22Rv1 (cell line): ENCODE data around the gene CD37.
A peak's percentile ranks its signal among the peaks of the same experiment; 100 is the strongest.
"Not testable (repeated sequence)": the region's sequence is repeated elsewhere in the genome, so short reads cannot be mapped to it uniquely, and the experiment has no call there.

Experiments
- H3K27ac ChIP-seq: fragments of 450-650 bp; 2 replicates; pipeline ENCODE4 v1.5.1; 2017
- ZFX ChIP-seq: fragments of 450-650 bp; IDR thresholded peaks from 2 replicates; pipeline ENCODE4 v1.6.1; 2017; ENCODE audit warnings: antibody characterized with exemption, borderline replicate concordance
- TF ChIP-seq, protein P1 (sequence below): fragments of 450-650 bp; IDR thresholded peaks from 2 replicates; pipeline ENCODE4 v1.5.1; 2017; ENCODE audit warnings: mild to moderate bottlenecking

CD37 gene

DNA sequence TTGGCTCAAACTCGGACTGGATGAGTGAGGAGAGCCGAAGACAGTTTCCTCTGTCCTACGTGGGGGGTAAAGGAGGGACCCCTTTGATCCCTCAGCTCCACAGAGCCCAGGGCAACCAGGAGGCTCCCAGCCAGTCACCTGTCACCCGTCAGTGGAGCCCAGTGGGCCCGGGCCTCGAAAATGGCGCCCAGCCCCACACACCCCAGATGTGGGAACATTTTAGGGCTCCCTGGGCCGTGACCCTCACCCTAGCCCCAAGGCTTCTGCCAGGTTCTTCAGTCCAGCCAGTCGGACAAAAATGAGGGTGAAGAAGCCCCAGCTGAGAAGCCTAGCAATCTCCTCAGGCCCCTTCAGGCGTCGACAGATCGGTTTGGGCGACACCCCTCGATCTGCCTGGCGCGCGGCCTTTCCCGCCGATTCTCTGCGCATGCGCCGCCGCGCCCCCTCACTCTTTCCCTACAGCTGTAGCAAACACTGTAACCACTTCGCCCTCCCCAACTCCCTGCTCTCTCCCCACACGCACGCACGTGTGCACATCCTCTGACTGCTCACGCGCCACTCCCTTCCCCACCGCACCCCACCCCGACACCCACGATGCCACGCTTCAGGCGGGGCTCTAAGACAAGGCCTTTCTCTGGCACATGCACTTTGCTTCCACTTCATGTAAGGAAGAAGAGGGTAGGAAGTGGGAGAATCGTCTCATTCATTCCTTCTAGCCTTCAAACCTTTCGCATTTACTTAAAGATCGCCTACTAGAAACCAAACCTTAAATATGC is 10.2 kb upstream of the CD37 start, which contains the start of gene SLC6A16:
Gene SLC6A16, minus strand, starts transcription at position 391 of the 776 bp plus-strand sequence. CDS start 13,844 bp downstream, outside the sequence.
- H3K27ac ChIP-seq: no peak within 1 kb of the TSS
- TF ChIP-seq, protein P1, sequence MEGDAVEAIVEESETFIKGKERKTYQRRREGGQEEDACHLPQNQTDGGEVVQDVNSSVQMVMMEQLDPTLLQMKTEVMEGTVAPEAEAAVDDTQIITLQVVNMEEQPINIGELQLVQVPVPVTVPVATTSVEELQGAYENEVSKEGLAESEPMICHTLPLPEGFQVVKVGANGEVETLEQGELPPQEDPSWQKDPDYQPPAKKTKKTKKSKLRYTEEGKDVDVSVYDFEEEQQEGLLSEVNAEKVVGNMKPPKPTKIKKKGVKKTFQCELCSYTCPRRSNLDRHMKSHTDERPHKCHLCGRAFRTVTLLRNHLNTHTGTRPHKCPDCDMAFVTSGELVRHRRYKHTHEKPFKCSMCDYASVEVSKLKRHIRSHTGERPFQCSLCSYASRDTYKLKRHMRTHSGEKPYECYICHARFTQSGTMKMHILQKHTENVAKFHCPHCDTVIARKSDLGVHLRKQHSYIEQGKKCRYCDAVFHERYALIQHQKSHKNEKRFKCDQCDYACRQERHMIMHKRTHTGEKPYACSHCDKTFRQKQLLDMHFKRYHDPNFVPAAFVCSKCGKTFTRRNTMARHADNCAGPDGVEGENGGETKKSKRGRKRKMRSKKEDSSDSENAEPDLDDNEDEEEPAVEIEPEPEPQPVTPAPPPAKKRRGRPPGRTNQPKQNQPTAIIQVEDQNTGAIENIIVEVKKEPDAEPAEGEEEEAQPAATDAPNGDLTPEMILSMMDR: no peak
- no peak for TF ChIP-seq ZFX

DNA sequence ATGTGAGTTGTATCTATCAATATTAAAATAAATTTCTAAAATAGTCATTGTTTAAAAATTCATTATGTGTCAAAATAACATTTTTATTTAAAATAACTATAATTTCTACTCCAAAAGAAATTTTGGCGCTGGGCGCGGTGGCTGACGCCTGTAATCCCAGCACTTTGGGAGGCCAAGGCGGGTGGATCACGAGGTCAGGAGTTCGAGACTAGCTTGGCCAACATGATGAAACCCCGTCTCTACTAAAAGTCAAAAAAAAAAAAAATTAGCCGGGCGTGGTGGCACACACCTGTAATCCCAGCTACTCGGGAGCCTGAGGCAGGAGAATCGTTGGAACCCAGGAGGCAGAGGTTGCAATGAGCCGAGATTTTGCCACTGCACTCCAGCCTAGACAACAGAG is 9.4 kb upstream of the CD37 start:
- not testable (repeated sequence) for H3K27ac ChIP-seq

DNA sequence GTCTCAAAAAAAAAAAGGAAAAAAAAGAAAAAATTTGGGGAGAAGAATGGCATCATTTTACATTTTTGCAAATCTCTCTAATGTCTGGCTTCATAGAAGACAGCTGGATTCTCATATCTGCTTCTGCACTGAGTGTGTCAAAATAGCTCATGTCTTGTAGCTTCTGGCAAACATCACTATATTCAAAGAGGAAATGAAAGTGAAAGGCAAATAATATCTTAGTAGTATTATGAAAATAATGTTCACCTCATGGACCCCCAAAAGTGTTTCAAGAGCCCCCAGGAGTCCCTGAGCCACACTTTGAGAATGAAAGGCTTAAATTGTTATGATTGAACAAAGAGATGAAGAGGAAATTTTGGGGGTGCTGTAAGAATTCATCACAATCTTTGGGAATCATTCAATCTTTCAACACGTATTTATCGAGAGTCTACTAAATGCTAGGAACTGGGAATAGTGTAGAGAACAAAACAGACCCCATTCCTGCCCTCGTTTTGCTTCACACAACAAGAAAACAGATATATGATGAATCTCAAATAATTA is 9.0 kb upstream of the CD37 start:
- TF ChIP-seq, protein P1: no peak
- no peak overlapping the region for H3K27ac ChIP-seq

DNA sequence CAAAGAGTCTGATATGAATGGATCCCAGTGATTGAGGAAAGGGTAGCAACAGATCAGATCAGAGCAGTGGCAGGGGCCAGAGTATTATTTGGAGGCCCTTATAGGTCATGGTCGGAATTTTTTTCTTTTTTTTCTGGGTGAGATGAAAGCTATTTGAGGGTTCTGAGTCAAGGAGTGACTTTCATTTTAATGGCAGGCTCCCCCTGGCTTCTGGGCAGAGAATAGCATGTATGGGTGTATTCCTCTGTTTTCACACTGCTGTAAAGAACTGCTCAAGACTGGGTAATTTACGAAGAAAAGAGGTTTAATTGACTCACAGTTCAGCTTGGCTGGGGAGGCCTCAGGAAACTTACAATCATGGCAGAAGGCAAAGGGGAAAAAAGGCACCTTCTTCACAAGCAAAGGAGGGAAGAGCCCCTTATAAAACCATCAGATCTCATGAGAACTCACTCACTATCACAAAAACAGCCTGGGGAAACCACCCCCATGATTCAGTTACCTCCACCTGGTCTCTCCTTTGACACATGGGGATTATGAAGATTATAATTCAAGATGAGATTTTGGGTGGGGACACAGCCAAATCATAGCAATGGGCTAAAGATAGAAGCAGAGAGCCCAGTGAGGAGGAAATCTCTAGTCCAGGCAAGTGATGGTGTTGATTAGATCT is 7.2 kb upstream of the CD37 start:
- TF ChIP-seq ZFX: no peak
- TF ChIP-seq, protein P1: peak; percentile 82
- H3K27ac ChIP-seq: no peak overlapping the region

DNA sequence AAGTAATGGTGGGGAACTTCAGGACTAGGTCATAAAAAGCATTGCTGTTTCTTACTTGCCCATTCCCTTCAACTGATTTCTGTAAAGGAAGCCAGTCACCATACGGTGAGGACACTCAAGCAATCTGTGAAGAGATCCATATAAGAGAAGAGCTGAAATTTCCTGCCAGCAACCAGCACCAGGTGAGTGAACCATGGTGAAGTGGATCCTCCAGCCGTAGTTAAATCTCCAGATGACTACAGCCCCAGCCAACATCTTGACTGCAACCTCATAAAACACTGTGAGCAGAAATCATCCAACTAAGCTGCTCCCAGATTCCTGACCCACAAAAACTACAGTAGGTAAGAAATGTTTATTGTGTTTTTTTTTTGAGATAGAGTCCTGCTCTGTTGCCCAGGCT is 6.5 kb upstream of the CD37 start:
- H3K27ac ChIP-seq: no peak overlapping the region
- no peak for TF ChIP-seq ZFX
- TF ChIP-seq, protein P1: no peak

DNA sequence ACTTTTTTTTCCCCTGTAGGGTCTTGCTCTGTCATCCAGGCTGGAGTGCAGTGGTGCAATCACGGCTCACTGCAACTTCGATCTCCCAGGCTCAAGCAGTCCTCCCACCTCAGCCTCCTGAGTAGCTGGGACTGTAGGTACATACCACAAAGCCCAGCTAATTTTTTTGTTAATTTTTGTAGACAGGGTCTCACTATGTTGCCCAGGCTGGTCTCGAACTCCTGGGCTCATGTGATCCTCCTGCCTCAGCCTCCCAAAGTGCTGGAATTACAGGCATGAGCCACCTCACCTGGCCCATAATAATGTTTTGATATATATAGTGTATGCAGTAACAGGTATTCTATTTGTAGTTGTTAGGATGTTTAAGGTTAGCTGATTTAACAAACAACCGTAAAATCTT is 4.0 kb upstream of the CD37 start:
- H3K27ac ChIP-seq: 0 out of 2 replicates have a peak overlapping the region, but pooled peaks have one; percentile 21

DNA sequence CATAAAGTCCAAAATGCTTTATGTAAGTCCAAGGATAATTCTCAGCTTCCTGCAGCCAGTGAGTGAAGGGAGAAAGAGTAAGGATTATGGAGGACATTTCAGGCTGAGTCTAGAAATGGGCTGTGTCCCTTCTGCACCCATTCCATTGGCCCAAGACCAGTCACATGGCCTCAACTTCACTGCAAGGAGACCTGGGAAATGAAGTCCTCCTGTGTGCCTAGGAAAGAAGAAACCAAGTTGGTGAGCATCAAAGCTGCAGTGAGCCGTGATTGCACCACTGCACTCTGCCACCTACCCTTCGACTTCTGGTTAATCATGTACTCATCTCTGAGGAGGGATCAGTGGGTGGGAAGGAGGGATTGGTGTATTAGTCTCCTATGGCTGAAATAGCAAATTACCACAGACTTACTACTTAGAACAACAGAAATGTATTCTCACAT is 3.6 kb upstream of the CD37 start:
- H3K27ac ChIP-seq: 0 out of 2 replicates have a peak overlapping the region, but pooled peaks have one; percentile 21
- no peak for TF ChIP-seq ZFX
- TF ChIP-seq, protein P1: no peak

DNA sequence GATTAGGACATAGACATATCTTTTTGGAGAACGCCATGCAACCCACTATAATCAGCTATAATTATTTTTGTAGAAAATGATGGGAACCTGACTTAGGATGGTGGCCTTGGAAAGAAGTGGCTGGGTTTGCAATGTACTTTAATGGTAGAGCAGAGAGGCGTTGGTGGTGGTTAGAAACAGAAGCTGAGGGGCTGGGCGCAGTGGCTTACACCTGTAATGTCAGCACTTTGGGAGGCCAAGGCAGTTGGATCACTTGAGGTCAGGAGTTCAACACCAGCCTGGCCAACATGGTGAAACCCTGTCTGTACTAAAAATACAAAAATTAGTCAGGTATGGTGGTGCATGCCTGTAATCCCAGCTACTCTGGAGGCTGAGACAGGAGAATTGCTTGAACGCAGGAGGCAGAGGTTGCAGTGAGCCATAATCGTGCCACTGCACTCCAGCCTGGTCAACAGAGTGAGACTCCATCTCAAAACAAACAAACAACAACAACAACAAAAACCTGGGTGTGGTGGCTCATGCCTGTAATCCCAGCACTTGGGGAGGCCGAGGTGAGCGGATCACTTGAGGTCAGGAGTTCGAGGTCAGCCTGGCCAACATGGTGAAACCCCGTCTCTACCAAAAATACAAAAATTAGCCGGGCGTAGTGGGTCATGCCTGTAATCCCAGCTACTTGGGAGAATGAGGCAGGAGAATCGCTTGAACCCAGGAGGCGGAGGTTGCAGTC is 2.4 kb upstream of the CD37 start:
- not testable (repeated sequence) for H3K27ac ChIP-seq
